Neural cell (in vitro differentiated cells): ENCODE data around the gene ECT2L. TPM values are rescaled to one million over a fixed set of nuclear protein-coding genes. Genes with fewer than 3 reads are reported as not detected.
A peak's percentile ranks its signal among the peaks of the same experiment; 100 is the strongest.

Experiments
- H2AFZ ChIP-seq: fragments of 200-600, 300-800 bp; sonication (generic), shearing (Covaris generic); 2 replicates; pipeline ENCODE4 v1.6.0; 2014; ENCODE audit warnings: low read depth, mild to moderate bottlenecking, antibody characterized with exemption, low read length, moderate library complexity
- H3F3A ChIP-seq: fragments of 200-600 bp; shearing (Covaris generic); 2 replicates; pipeline ENCODE4 v1.6.1; 2016; ENCODE audit warnings: mild to moderate bottlenecking, moderate library complexity, mixed read lengths, antibody characterized with exemption, low read length; ENCODE audit not compliant: insufficient read depth, poor library complexity, severe bottlenecking
- H3K27ac ChIP-seq: fragments of 200-600, 300-800 bp; sonication (generic), shearing (Covaris generic); 2 replicates; pipeline ENCODE4 v1.5.1; 2014; ENCODE audit warnings: mild to moderate bottlenecking, low read length, moderate library complexity
- H3K27me3 ChIP-seq: fragments of 300-800, 200-600 bp; sonication (generic), shearing (Covaris generic); 2 replicates; pipeline ENCODE4 v1.6.0; 2014; ENCODE audit warnings: mild to moderate bottlenecking, low read depth, low read length, moderate library complexity; ENCODE audit not compliant: insufficient read depth
- H3K36me3 ChIP-seq: fragments of 300-800, 200-600 bp; sonication (generic), shearing (Covaris generic); 2 replicates; pipeline ENCODE4 v1.5.1; 2014; ENCODE audit warnings: mild to moderate bottlenecking, antibody characterized with exemption, low read length, moderate library complexity; ENCODE audit not compliant: insufficient read depth
- H3K4me2 ChIP-seq: fragments of 300-800, 200-600 bp; sonication (generic), shearing (Covaris generic); 2 replicates; pipeline ENCODE4 v1.6.0; 2014; ENCODE audit warnings: mild to moderate bottlenecking, low read length
- H3K4me3 ChIP-seq: fragments of 300-800, 200-600 bp; sonication (generic), shearing (Covaris generic); 2 replicates; pipeline ENCODE4 v1.5.1; 2014; ENCODE audit warnings: mild to moderate bottlenecking, low read length, moderate library complexity
- H3K79me2 ChIP-seq: fragments of 200-600 bp; shearing (Covaris generic); replicated peaks from 2 replicates; pipeline ENCODE4 v1.6.0; 2014; ENCODE audit warnings: mild to moderate bottlenecking, low read length, moderate library complexity; ENCODE audit not compliant: insufficient read depth
- H3K9ac ChIP-seq: fragments of 300-800, 200-600 bp; sonication (generic), shearing (Covaris generic); 2 replicates; pipeline ENCODE4 v1.6.1; 2016; ENCODE audit warnings: mild to moderate bottlenecking, low read length, mixed read lengths
- H3K9me2 ChIP-seq: fragments of 200-600 bp; shearing (Covaris generic); 2 replicates; pipeline ENCODE4 v1.6.1; 2016; ENCODE audit warnings: mild to moderate bottlenecking, low read length, mixed read lengths; ENCODE audit not compliant: insufficient read depth
- H3K9me3 ChIP-seq: fragments of 200-600, 300-800 bp; sonication (generic), shearing (Covaris generic); 2 replicates; pipeline ENCODE4 v1.6.1; 2016; ENCODE audit warnings: mild to moderate bottlenecking, mixed run types, low read length, moderate library complexity, mixed read lengths
- H4K20me1 ChIP-seq: fragments of 200-600 bp; shearing (Covaris generic); 2 replicates; pipeline ENCODE4 v1.6.1; 2016; ENCODE audit warnings: mild to moderate bottlenecking, mixed run types; ENCODE audit not compliant: insufficient read depth
- CTCF ChIP-seq: fragments of 450-650 bp; IDR thresholded peaks from 2 replicates; pipeline ENCODE4 v1.5.1; 2014; ENCODE audit warnings: antibody characterized with exemption, mild to moderate bottlenecking, moderate library complexity; ENCODE audit not compliant: poor library complexity, severe bottlenecking
- EP300 ChIP-seq: fragments of 450-650 bp; conservative IDR thresholded peaks from 2 replicates; pipeline ENCODE4 v1.6.1; 2014; ENCODE audit warnings: antibody characterized with exemption, mild to moderate bottlenecking, moderate library complexity; ENCODE audit not compliant: poor library complexity, severe bottlenecking
- EZH2 ChIP-seq: fragments of 200-600, 300-800 bp; shearing (Covaris generic), sonication (generic); IDR thresholded peaks from 2 replicates; pipeline ENCODE4 v1.6.1; 2014; ENCODE audit warnings: antibody characterized with exemption, low read length, borderline replicate concordance, mild to moderate bottlenecking; ENCODE audit not compliant: insufficient read depth, poor library complexity, severe bottlenecking
- MXI1 ChIP-seq: fragments of 450-650 bp; conservative IDR thresholded peaks from 2 replicates; pipeline ENCODE4 v1.6.1; 2014; ENCODE audit warnings: antibody characterized with exemption, mild to moderate bottlenecking; ENCODE audit not compliant: poor library complexity, severe bottlenecking
- POLR2AphosphoS5 ChIP-seq: IDR thresholded peaks from 2 replicates; pipeline ENCODE4 v1.6.1; 2012
- RAD21 ChIP-seq: fragments of 450-650 bp; conservative IDR thresholded peaks from 2 replicates; pipeline ENCODE4 v1.6.1; 2014; ENCODE audit warnings: antibody characterized with exemption, mild to moderate bottlenecking, moderate library complexity
- SMC3 ChIP-seq: fragments of 450-650 bp; conservative IDR thresholded peaks from 2 replicates; pipeline ENCODE4 v1.6.1; 2014; ENCODE audit warnings: antibody characterized with exemption, mild to moderate bottlenecking, moderate library complexity; ENCODE audit not compliant: poor library complexity
- TAF1 ChIP-seq: IDR thresholded peaks from 2 replicates; pipeline ENCODE4 v1.6.1; 2012; ENCODE audit warnings: low read depth
- polyA plus RNA-seq: library from polyadenylated mRNA; depleted of rRNA; stranded (reverse); fragments of >200 nt; gene quantifications from 2 replicates; pipeline ENCODE4 v1.2.3, GENCODE V29; 2014
- TF ChIP-seq, protein P1 (sequence below): IDR thresholded peaks from 2 replicates; pipeline ENCODE4 v1.6.1; 2012; ENCODE audit warnings: borderline replicate concordance

Gene ECT2L
- polyA plus RNA-seq, 1 donor from 2014 or later = not detected

DNA sequence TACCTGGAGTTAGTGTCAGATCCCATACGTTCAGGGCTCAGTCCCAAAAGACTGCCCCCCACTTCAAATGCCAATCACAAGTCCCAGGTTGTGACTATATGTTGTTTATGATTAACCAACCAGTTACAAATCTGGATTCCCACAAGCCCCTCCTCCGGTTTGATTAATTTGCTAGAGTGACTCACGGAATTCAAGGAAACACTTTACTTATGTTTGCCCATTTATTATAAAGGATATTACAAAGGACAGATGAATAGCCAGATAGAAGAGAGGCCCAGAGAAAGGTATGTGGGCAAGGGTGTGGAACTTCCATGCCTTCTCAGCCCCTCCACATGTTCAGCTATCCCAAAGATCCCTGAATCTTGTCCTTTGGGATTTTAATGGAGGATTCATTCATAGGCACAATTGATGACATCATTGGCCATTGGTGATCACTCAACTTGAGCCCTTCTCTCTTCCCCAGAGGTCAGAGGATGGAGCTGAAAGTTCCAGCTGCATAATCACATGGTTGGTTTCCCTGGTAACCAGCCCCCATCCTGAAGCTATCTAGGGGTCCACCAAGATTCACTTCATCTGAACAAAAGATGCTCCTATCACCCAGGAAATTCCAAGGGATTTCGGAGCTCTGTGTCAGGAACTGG, 2.0 kb downstream of the ECT2L start:
- no peaks in the 10 kb centered on the region for H4K20me1 ChIP-seq
- no peaks in the 10 kb centered on the region for H3K36me3 ChIP-seq
- no peak overlapping the region for H3K4me3 ChIP-seq
- H3K9me2 ChIP-seq = no peaks in the 10 kb centered on the region
- no peaks in the 10 kb centered on the region for H3K9me3 ChIP-seq
- H3K27ac ChIP-seq = no peak overlapping the region
- H3K27me3 ChIP-seq = peaks cover 13% of the 10 kb centered on the region
- no peaks in the 10 kb centered on the region for H3K79me2 ChIP-seq
- no peaks in the 10 kb centered on the region for H3F3A ChIP-seq
- no peak overlapping the region for H3K9ac ChIP-seq
- no peak overlapping the region for H2AFZ ChIP-seq
- TF ChIP-seq SMC3 (no peak), EP300 (no peak), TAF1 (no peak), POLR2AphosphoS5 (no peak), EZH2 (no peak), MXI1 (no peak), RAD21 (no peak), CTCF (no peak)
- TF ChIP-seq, protein P1, sequence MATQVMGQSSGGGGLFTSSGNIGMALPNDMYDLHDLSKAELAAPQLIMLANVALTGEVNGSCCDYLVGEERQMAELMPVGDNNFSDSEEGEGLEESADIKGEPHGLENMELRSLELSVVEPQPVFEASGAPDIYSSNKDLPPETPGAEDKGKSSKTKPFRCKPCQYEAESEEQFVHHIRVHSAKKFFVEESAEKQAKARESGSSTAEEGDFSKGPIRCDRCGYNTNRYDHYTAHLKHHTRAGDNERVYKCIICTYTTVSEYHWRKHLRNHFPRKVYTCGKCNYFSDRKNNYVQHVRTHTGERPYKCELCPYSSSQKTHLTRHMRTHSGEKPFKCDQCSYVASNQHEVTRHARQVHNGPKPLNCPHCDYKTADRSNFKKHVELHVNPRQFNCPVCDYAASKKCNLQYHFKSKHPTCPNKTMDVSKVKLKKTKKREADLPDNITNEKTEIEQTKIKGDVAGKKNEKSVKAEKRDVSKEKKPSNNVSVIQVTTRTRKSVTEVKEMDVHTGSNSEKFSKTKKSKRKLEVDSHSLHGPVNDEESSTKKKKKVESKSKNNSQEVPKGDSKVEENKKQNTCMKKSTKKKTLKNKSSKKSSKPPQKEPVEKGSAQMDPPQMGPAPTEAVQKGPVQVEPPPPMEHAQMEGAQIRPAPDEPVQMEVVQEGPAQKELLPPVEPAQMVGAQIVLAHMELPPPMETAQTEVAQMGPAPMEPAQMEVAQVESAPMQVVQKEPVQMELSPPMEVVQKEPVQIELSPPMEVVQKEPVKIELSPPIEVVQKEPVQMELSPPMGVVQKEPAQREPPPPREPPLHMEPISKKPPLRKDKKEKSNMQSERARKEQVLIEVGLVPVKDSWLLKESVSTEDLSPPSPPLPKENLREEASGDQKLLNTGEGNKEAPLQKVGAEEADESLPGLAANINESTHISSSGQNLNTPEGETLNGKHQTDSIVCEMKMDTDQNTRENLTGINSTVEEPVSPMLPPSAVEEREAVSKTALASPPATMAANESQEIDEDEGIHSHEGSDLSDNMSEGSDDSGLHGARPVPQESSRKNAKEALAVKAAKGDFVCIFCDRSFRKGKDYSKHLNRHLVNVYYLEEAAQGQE = no peak
- H3K4me2 ChIP-seq = no peak overlapping the region

DNA sequence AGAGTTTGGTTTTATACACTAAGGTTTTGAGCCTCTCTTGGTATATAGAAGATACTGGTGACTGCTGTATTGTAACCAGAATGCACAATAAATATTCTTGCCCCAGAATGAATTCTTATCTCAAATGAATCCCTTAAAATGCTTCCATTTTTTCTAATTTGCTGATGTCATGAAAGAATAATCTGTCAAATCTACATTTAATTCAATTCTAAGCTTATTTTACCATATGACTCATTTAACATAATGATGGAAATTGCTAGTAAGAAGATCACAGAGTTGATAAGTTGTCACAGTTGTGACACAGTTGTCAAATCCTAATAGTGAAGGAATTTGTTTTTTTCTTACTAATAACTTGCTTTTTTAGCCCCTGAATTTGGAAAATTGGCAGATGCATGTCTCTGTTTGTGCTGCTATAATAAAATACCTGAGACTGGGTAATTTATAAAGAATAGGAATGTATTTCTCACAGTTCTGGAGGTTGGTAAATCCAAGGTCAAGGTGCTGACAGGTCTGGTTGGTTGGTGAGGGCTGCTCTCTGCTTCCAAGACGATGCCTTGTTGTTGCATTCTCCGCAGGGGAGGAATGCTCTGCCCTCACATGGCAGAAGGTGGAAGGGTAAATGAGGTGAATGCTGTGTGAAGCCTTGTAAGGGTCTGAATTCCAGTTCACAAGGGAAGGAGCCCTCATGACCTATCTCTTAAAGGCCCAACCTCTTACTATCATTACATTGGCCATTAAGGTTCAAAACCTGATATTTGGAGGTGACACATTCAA, 4.7 kb downstream of the ECT2L start:
- H3K9ac ChIP-seq = no peak overlapping the region
- no peaks in the 10 kb centered on the region for H3K9me2 ChIP-seq
- H3K27ac ChIP-seq = no peak overlapping the region
- H3K4me2 ChIP-seq = no peak overlapping the region
- H3K27me3 ChIP-seq = peaks cover 6% of the 10 kb centered on the region
- H2AFZ ChIP-seq = no peak overlapping the region
- H4K20me1 ChIP-seq = no peaks in the 10 kb centered on the region
- no peaks in the 10 kb centered on the region for H3K9me3 ChIP-seq
- H3K4me3 ChIP-seq = no peak overlapping the region
- H3K36me3 ChIP-seq = no peaks in the 10 kb centered on the region
- H3F3A ChIP-seq = no peaks in the 10 kb centered on the region
- no peaks in the 10 kb centered on the region for H3K79me2 ChIP-seq
- TF ChIP-seq EZH2 (no peak), CTCF (peak; percentile 20), EP300 (peak; percentile 45), SMC3 (no peak), RAD21 (no peak), POLR2AphosphoS5 (no peak)
